IMR-90 (cell line): ENCODE data around the gene CPED1. TPM values are rescaled to one million over a fixed set of nuclear protein-coding genes. Genes with fewer than 3 reads are reported as not detected.

ENCODE experiments used
- ATAC-seq: fragments of 200-7000 bp; cut with Tn5 transposase; 2 replicates; pipeline ENCODE4 v1.9.1; 2020; ENCODE audit warnings: low read depth, mild to moderate bottlenecking, moderate library complexity
- BruUV-seq: library from RNA; stranded (reverse); fragments of 400-500 nt; replicated peaks from 2 replicates; lab custom pipeline; 2021; lab: Mats Ljungman, UMichigan
- CTCF ChIA-PET: fragments of 300-600 bp; formaldehyde crosslinking; extraction: SDS; loops from one replicate; lab custom pipeline; 2021; ENCODE audit warnings: antibody characterized with exemption; lab: Yijun Ruan, JAX
- POLR2A ChIA-PET: fragments of 300-600 bp; sonication (Branson Sonifier 250); formaldehyde crosslinking; loops from one replicate; lab custom pipeline; 2022; ENCODE audit warnings: antibody characterized with exemption; ENCODE audit not compliant: unreplicated experiment; lab: Charles Lee
- DNase-seq: peaks from one replicate; pipeline ENCODE4 v3.0.0; 2013
- H2AFZ ChIP-seq: replicated peaks from 2 replicates; pipeline ENCODE3; 2013; ENCODE audit warnings: low read length, mild to moderate bottlenecking; ENCODE audit not compliant: poor library complexity
- H2AK5ac ChIP-seq: 2 replicates; pipeline ENCODE4 v1.6.1; 2013; ENCODE audit warnings: low read depth, low read length, inconsistent platforms
- H2AK9ac ChIP-seq: replicated peaks from 2 replicates; pipeline ENCODE3; 2013; ENCODE audit warnings: mild to moderate bottlenecking, low read depth, low read length, moderate library complexity; ENCODE audit not compliant: poor library complexity
- H2BK120ac ChIP-seq: 2 replicates; pipeline ENCODE4 v1.6.1; 2013; ENCODE audit warnings: low read depth, low read length, inconsistent platforms
- H2BK15ac ChIP-seq: 3 replicates; pipeline ENCODE4 v1.6.1; 2013; ENCODE audit warnings: low read depth, low read length, inconsistent platforms
- H2BK20ac ChIP-seq: 2 replicates; pipeline ENCODE4 v1.6.1; 2013; ENCODE audit warnings: low read depth, mild to moderate bottlenecking, inconsistent platforms, low read length, moderate library complexity
- H2BK5ac ChIP-seq: 2 replicates; pipeline ENCODE4 v1.6.1; 2013; ENCODE audit warnings: mild to moderate bottlenecking, low read depth, low read length, inconsistent platforms; ENCODE audit not compliant: poor library complexity, severe bottlenecking
- H3K14ac ChIP-seq: replicated peaks from 2 replicates; pipeline ENCODE4 v1.6.1; 2013; ENCODE audit warnings: low read depth, low read length, inconsistent platforms
- H3K18ac ChIP-seq: 2 replicates; pipeline ENCODE4 v1.6.1; 2013; ENCODE audit warnings: low read depth, low read length, control low read depth
- H3K23ac ChIP-seq: 2 replicates; pipeline ENCODE4 v1.6.1; 2013; ENCODE audit warnings: low read depth, low read length, inconsistent platforms
- H3K27ac ChIP-seq: 2 replicates; pipeline ENCODE4 v1.5.1; 2013; ENCODE audit warnings: mild to moderate bottlenecking, control low read depth, low read length; ENCODE audit not compliant: insufficient read depth
- H3K27me3 ChIP-seq: 2 replicates; pipeline ENCODE4 v1.6.1; 2013; ENCODE audit warnings: low read length; ENCODE audit not compliant: control insufficient read depth, insufficient read depth
- H3K36me3 ChIP-seq: 2 replicates; pipeline ENCODE4 v1.6.1; 2013; ENCODE audit warnings: low read length, mixed read lengths; ENCODE audit not compliant: control insufficient read depth, insufficient read depth
- H3K4ac ChIP-seq: 2 replicates; pipeline ENCODE4 v1.6.1; 2013; ENCODE audit warnings: low read depth, low read length, inconsistent platforms
- H3K4me1 ChIP-seq: 2 replicates; pipeline ENCODE4 v1.6.1; 2013; ENCODE audit warnings: low read length, mixed read lengths; ENCODE audit not compliant: control insufficient read depth, insufficient read depth
- H3K4me2 ChIP-seq: 2 replicates; pipeline ENCODE4 v1.6.1; 2013; ENCODE audit warnings: low read depth, mild to moderate bottlenecking, control low read depth, low read length, moderate library complexity
- H3K4me3 ChIP-seq: 2 replicates; pipeline ENCODE4 v1.5.1; 2013; ENCODE audit warnings: low read depth, mild to moderate bottlenecking, control low read depth, low read length, moderate library complexity; ENCODE audit not compliant: insufficient read depth
- H3K56ac ChIP-seq: 2 replicates; pipeline ENCODE4 v1.6.1; 2013; ENCODE audit warnings: low read length, inconsistent platforms; ENCODE audit not compliant: insufficient read depth; ENCODE audit errors: extremely low read depth
- H3K79me1 ChIP-seq, 2 experiments: 2 replicates each; pipeline ENCODE4 v1.6.1; 2013; ENCODE audit warnings: low read length in 2 of 2, inconsistent platforms in 1 of 2, low read depth in 1 of 2
- H3K9ac ChIP-seq: 2 replicates; pipeline ENCODE4 v1.6.1; 2013; ENCODE audit warnings: low read depth, low read length, control low read depth
- H3K9me1 ChIP-seq: 2 replicates; pipeline ENCODE4 v1.6.1; 2013; ENCODE audit warnings: low read length, inconsistent platforms; ENCODE audit not compliant: insufficient read depth
- H3K9me3 ChIP-seq: 2 replicates; pipeline ENCODE4 v1.6.1; 2013; ENCODE audit warnings: low read length; ENCODE audit not compliant: control insufficient read depth, insufficient read depth
- H4K20me1 ChIP-seq: 2 replicates; pipeline ENCODE4 v1.6.1; 2013; ENCODE audit warnings: low read length, inconsistent platforms; ENCODE audit not compliant: insufficient read depth
- H4K5ac ChIP-seq: 2 replicates; pipeline ENCODE4 v1.6.1; 2013; ENCODE audit warnings: mild to moderate bottlenecking, low read depth, low read length, control low read depth
- H4K8ac ChIP-seq, 2 experiments: 2 replicates each; pipeline ENCODE4 v1.6.1; 2013; ENCODE audit warnings: low read depth in 2 of 2, low read length in 2 of 2, control low read depth in 1 of 2, inconsistent platforms in 1 of 2
- H4K91ac ChIP-seq: 2 replicates; pipeline ENCODE4 v1.6.1; 2013; ENCODE audit warnings: low read depth, low read length, inconsistent platforms; ENCODE audit not compliant: insufficient read depth
- BHLHE40 ChIP-seq: fragments of 150-350 bp; IDR thresholded peaks from 2 replicates; pipeline ENCODE4 v1.6.1; 2016; ENCODE audit warnings: mild to moderate bottlenecking, low read depth, low read length
- MXI1 ChIP-seq: IDR thresholded peaks from 2 replicates; pipeline ENCODE4 v1.6.1; 2012; ENCODE audit warnings: low read depth, mild to moderate bottlenecking, low read length, moderate library complexity, borderline replicate concordance
- NFE2L2 ChIP-seq: fragments of 150-350 bp; IDR thresholded peaks from 2 replicates; pipeline ENCODE4 v1.6.1; 2016; ENCODE audit warnings: low read depth, mild to moderate bottlenecking, low read length
- RAD21 ChIP-seq: IDR thresholded peaks from 2 replicates; pipeline ENCODE4 v1.6.1; 2012; ENCODE audit warnings: low read length, improper control_type of control experiment
- RFX5 ChIP-seq: IDR thresholded peaks from 2 replicates; pipeline ENCODE4 v1.8.0; 2012; ENCODE audit warnings: low read depth, mild to moderate bottlenecking, low read length, moderate library complexity
- WGBS, 2 experiments: methylation state at CpG; one replicate each; pipeline versions ENCODE4 v1.1.5 to v1.1.7; 2013; ENCODE audit warnings: missing lambda C conversion rate in 2 of 2; ENCODE audit not compliant: insufficient read length in 1 of 2; ENCODE audit errors: extremely low coverage in 2 of 2; 5-methylcytosine and 5-hydroxymethylcytosine counted together
- dilution Hi-C: fragments of 300-500 bp; cut with HindIII; formaldehyde crosslinking; loops from one replicate; pipeline ENCODE4 v1.14.3; 2018; ENCODE audit warnings: low sequenced_read_pairs; ENCODE audit not compliant: unreplicated experiment
- in situ Hi-C: fragments of 300-500 bp; cut with MboI; formaldehyde crosslinking; loops from 3 replicates; pipeline ENCODE4 v1.14.3; 2019; ENCODE audit warnings: low sequenced_read_pairs, inconsistent platforms, mixed read lengths
- intact Hi-C: fragments of 100-400 bp; cut with micrococcal nuclease; formaldehyde crosslinking; loops from 2 replicates; pipeline ENCODE4 v1.10.0; 2022
- polyA plus RNA-seq, 3 experiments: library from polyadenylated mRNA; depleted of rRNA; stranded (reverse); fragments of >200 nt; gene quantifications; 2 replicates each; pipeline ENCODE4 v1.2.3, GENCODE V29; 2012; ENCODE audit warnings: low replicate concordance in 1 of 3
- total RNA-seq: library from RNA; depleted of rRNA; stranded (reverse); fragments of >200 nt; gene quantifications from 2 replicates; pipeline ENCODE4 v1.2.3, GENCODE V29; 2012

Gene CPED1
- total and polyA plus RNA-seq, 2 of the 4 experiments (the other 2 are of a cell fraction), result 31.2 to 96.8 TPM

- dilution Hi-C loops (no loop called here), intact Hi-C loops (no loop called here), in situ Hi-C loops (no loop called here)
- DNase-seq, result no peak
- peak overlapping the region; percentile 23; the same call in 1 of the 2 replicates for H3K23ac ChIP-seq
- H2AK9ac ChIP-seq, result no peak overlapping the region
- no peak overlapping the region for H2BK5ac ChIP-seq
- ChIA-PET CTCF (interaction anchor here (1.0 kb wide), 1 partner anchor 9 kb away, joined by 3 read pairs; no protein-coding TSS in a partner anchor), POLR2A (no interaction called here)
- H2AFZ ChIP-seq, result no peak overlapping the region
- no peak for TF ChIP-seq RAD21
- TF ChIP-seq MXI1, result no peak
- TF ChIP-seq RFX5, result no peak
- TF ChIP-seq NFE2L2, result no peak
- no peak for TF ChIP-seq BHLHE40
- no peaks in the 10 kb centered on the region for H3K27me3 ChIP-seq
- peaks cover 6 to 24% of the 10 kb centered on the region in 2 experiments; a peak in 3 of 4 replicates for H3K79me1 ChIP-seq
- H3K56ac ChIP-seq, result no peak overlapping the region
- peaks cover 5% of the 10 kb centered on the region; the same call in 1 of the 2 replicates for H3K9me1 ChIP-seq
- H2AK5ac ChIP-seq, result peak overlapping the region; percentile 27; the same call in 1 of the 2 replicates
- ATAC-seq, result no peak
- no peaks in the 10 kb centered on the region for H4K20me1 ChIP-seq
- no peak overlapping the region for H4K5ac ChIP-seq
- no peak overlapping the region for H3K27ac ChIP-seq
- no peak overlapping the region for H3K9ac ChIP-seq
- peak overlapping the region; percentile 65; the same call in 1 of the 2 replicates for H3K14ac ChIP-seq
- no peak overlapping the region for H3K4me3 ChIP-seq
- no peak overlapping the region for H3K4me2 ChIP-seq
- H4K8ac ChIP-seq, result no peak overlapping the region
- peaks cover 5% of the 10 kb centered on the region; the same call in 1 of the 2 replicates for H3K4me1 ChIP-seq
- H3K9me3 ChIP-seq, result no peaks in the 10 kb centered on the region
- H3K4ac ChIP-seq, result no peak overlapping the region; the same call in 1 of the 2 replicates
- H3K36me3 ChIP-seq, result no peaks in the 10 kb centered on the region
- peak overlapping the region; percentile 73 for H2BK120ac ChIP-seq
- H2BK20ac ChIP-seq, result peak overlapping the region; percentile 74
- no CpG with 5 or more reads among the region's 3 CpGs for WGBS, 2 experiments
- BruUV-seq, result no TSS peak
- H3K18ac ChIP-seq, result peak overlapping the region; percentile 75; the same call in 1 of the 2 replicates
- peak overlapping the region; percentile 62; the same call in 1 of the 2 replicates for H4K91ac ChIP-seq
- H2BK15ac ChIP-seq, result peak overlapping the region; percentile 42; the same call in 1 of the 3 replicates
Measured at GRCh38 chr7:121187222-121187621, 198.7 kb downstream of the CPED1 start.
